A673 (cell line): ENCODE measurements around the gene ZBTB20. TPM values are rescaled to one million over a fixed set of nuclear protein-coding genes. Genes with fewer than 3 reads are reported as not detected.

Source experiments
- BruUV-seq: library from RNA; stranded (reverse); fragments of 400-500 nt; replicated peaks from 2 replicates; lab custom pipeline; 2021; lab: Mats Ljungman, UMichigan
- CTCF ChIA-PET: fragments of 300-600 bp; sonication (Branson Sonifier 250); formaldehyde crosslinking; loops from one replicate; lab custom pipeline; 2022; ENCODE audit warnings: antibody characterized with exemption; lab: Charles Lee
- POLR2A ChIA-PET: fragments of 300-600 bp; sonication (Branson Sonifier 250); formaldehyde crosslinking; loops from one replicate; lab custom pipeline; 2022; ENCODE audit warnings: antibody characterized with exemption; ENCODE audit not compliant: low non-redundant PET; lab: Charles Lee
- DNase-seq: peaks from one replicate; pipeline ENCODE4 v3.0.0-alpha.2; 2015; ENCODE audit warnings: low spot score
- H3K27ac ChIP-seq: fragments of 200-600 bp; sonication (generic); 2 replicates; pipeline ENCODE4 v1.5.1; 2016; ENCODE audit warnings: mixed run types, low read depth, mild to moderate bottlenecking, mixed read lengths, antibody characterized with exemption, low read length; ENCODE audit not compliant: poor library complexity, severe bottlenecking
- H3K27me3 ChIP-seq: fragments of 200-600 bp; sonication (generic); replicated peaks from 2 replicates; pipeline ENCODE4 v1.6.1; 2017; ENCODE audit warnings: mixed run types, low read depth, mild to moderate bottlenecking, mixed read lengths, antibody characterized with exemption, low read length; ENCODE audit not compliant: insufficient read depth, poor library complexity
- H3K36me3 ChIP-seq: fragments of 200-600 bp; sonication (generic); 2 replicates; pipeline ENCODE4 v1.6.1; 2016; ENCODE audit warnings: mixed run types, mild to moderate bottlenecking, mixed read lengths, antibody characterized with exemption, low read length; ENCODE audit not compliant: insufficient read depth, poor library complexity, severe bottlenecking
- H3K4me1 ChIP-seq: fragments of 200-600 bp; sonication (generic); 2 replicates; pipeline ENCODE4 v1.6.1; 2017; ENCODE audit warnings: mixed run types, mild to moderate bottlenecking, mixed read lengths, antibody characterized with exemption, low read length; ENCODE audit not compliant: insufficient read depth, poor library complexity, severe bottlenecking
- H3K4me3 ChIP-seq: fragments of 200-600 bp; sonication (generic); 2 replicates; pipeline ENCODE4 v1.5.1; 2016; ENCODE audit warnings: low read depth, mixed run types, mild to moderate bottlenecking, mixed read lengths, low read length; ENCODE audit not compliant: poor library complexity, severe bottlenecking
- H3K9me3 ChIP-seq: fragments of 200-600 bp; sonication (generic); 2 replicates; pipeline ENCODE4 v1.6.1; 2016; ENCODE audit warnings: mixed run types, low read depth, mild to moderate bottlenecking, mixed read lengths, antibody characterized with exemption, low read length; ENCODE audit not compliant: poor library complexity, severe bottlenecking
- CTCF ChIP-seq: fragments of 300-800, 200-600 bp; sonication (generic); conservative IDR thresholded peaks from 2 replicates; pipeline ENCODE4 v1.5.1; 2017; ENCODE audit warnings: low read depth, mild to moderate bottlenecking, antibody characterized with exemption, low read length, moderate library complexity, mixed read lengths
- EZH2 ChIP-seq: fragments of 200-600 bp; sonication (generic); IDR thresholded peaks from 2 replicates; pipeline ENCODE4 v1.6.1; 2017; ENCODE audit warnings: borderline replicate concordance, low read depth, mild to moderate bottlenecking, mixed read lengths, antibody characterized with exemption, low read length; ENCODE audit not compliant: poor library complexity, severe bottlenecking
- intact Hi-C: fragments of 100-400 bp; cut with micrococcal nuclease; formaldehyde crosslinking; loops from one replicate; pipeline ENCODE4 v1.10.0; 2022; ENCODE audit not compliant: unreplicated experiment
- total RNA-seq: library from RNA; stranded (reverse); gene quantifications from 2 replicates; pipeline ENCODE4 v1.2.3, GENCODE V29; 2021

Gene ZBTB20
- total RNA-seq, 1 experiment from 2014 or later = 13.5 TPM

- intact Hi-C loops = no loop called here
- Histone ChIP-seq H3K27me3 (no peaks in the 10 kb centered on the region), H3K9me3 (no peaks in the 10 kb centered on the region), H3K4me1 (peaks cover 14% of the 10 kb centered on the region), H3K27ac (peak overlapping the region; percentile 95), H3K4me3 (peak overlapping the region; percentile 85), H3K36me3 (no peaks in the 10 kb centered on the region)
- ChIA-PET CTCF (interaction anchor here (0.6 to 0.7 kb wide), 3 partner anchors 364 to 688 kb away, joined by 3 to 6 read pairs (median 4); no protein-coding TSS in a partner anchor), POLR2A (interaction anchor here (0.7 kb wide), 1 partner anchor 1826 kb away, joined by 3 read pairs; no protein-coding TSS in a partner anchor)
- BruUV-seq = no TSS peak
- peak; percentile 100 for DNase-seq
- TF ChIP-seq EZH2 = no peak
Observed at GRCh38 chr3:115147329-115148141, 447 bp upstream of the ZBTB20 start.

GRCh38 chr3:115146032-115146417, 1.1 kb downstream of the ZBTB20 start:
- Histone ChIP-seq H3K27me3 (no peaks in the 10 kb centered on the region), H3K36me3 (no peaks in the 10 kb centered on the region), H3K4me3 (peak overlapping the region; percentile 85), H3K9me3 (no peaks in the 10 kb centered on the region), H3K27ac (peak overlapping the region; percentile 95), H3K4me1 (peaks cover 14% of the 10 kb centered on the region)
- CTCF ChIA-PET = interaction anchor here (0.5 to 0.7 kb wide), 3 partner anchors 102 to 638 kb away, joined by 3 to 6 read pairs (median 4); no protein-coding TSS in a partner anchor
- TF ChIP-seq EZH2 = no peak
- no peak for TF ChIP-seq CTCF
- DNase-seq = peak; percentile 69
- intact Hi-C loops = no loop called here
- POLR2A ChIA-PET = interaction anchor here (0.6 to 0.7 kb wide), 4 partner anchors 66 to 1193 kb away, joined by 3 to 21 read pairs (median 4); no protein-coding TSS in a partner anchor
- BruUV-seq = no TSS peak

- H3K27ac ChIP-seq = no peak overlapping the region
- TF ChIP-seq CTCF (no peak), EZH2 (no peak)
- H3K36me3 ChIP-seq = no peaks in the 10 kb centered on the region
- no TSS peak for BruUV-seq
- no peaks in the 10 kb centered on the region for H3K9me3 ChIP-seq
- ChIA-PET CTCF (no interaction called here), POLR2A (no interaction called here)
- no peaks in the 10 kb centered on the region for H3K27me3 ChIP-seq
- no peak overlapping the region for H3K4me3 ChIP-seq
- intact Hi-C loops = no loop called here
- H3K4me1 ChIP-seq = peaks cover 4% of the 10 kb centered on the region
- DNase-seq = no peak
Observed at GRCh38 chr3:115141033-115141757, 5.9 kb downstream of the ZBTB20 start.
